ENCODE measurements around the gene EML4.

DNA sequence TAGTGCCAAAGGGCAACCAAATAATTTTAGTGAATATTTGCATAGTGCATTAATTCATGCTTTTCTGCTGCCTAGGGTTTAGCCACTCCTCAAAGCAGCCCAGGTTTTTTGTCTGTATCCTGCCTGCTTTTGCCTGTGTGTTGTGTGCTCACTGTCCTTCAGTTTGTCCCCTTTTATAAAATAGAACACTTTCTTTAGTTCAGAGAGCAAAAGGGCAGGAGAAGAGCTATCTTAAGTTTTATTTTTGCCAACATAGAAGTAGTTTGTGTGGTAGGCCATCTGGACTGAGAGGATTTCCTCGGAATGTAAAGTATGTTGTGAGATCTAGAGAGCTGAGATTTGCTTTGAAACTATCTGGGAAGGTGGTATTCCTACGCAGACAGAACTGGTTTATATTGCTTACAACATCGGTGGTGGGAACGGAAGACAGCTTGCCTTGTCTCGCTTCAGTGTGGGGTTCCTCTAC is 64.9 kb downstream of the EML4 start:
- no peak for TF ChIP-seq CTCF (conservative IDR thresholded peaks at IDR 0.05; ENCODE audit: low read length)
- TF ChIP-seq EZH2phosphoT487 (IDR thresholded peaks at IDR 0.05; ENCODE audit: borderline replicate concordance) = no peak
